ENCODE results near the gene KIF3B.

KIF3B gene

GRCh38 chr20:32233286-32233685, 44.2 kb upstream of the KIF3B start:
- no peak overlapping the region for H3K4me3 ChIP-seq (replicated peaks; ENCODE audit: insufficient read depth, low read length)
- no peak for DNase-seq (ENCODE audit: low read depth in 1 of 2, low spot score in 1 of 2)

GRCh38 chr20:32234135-32234808, 43.2 kb upstream of the KIF3B start:
- Histone ChIP-seq H3K4me3 (replicated peaks; ENCODE audit: insufficient read depth, low read length) (no peak overlapping the region), H3K27ac (replicated peaks) (peak overlapping the region; percentile 59), H3K27me3 (ENCODE audit: insufficient read depth, poor library complexity, severe bottlenecking) (no peaks in the 10 kb centered on the region)
- peak; percentile 15; the same call in 1 of the 2 replicates for TF ChIP-seq SPI1 (IDR thresholded peaks at IDR 0.05; ENCODE audit: borderline replicate concordance, low read depth)
- TF ChIP-seq CTCF (IDR thresholded peaks at IDR 0.05; ENCODE audit: insufficient read depth, low read length), result no peak
- peak; percentile 51 to 85 for DNase-seq (ENCODE audit: low read depth in 1 of 2, low spot score in 1 of 2)

More at GRCh38 chr20:32233286-32233685, 44.2 kb upstream of the KIF3B start:
- no peaks in the 10 kb centered on the region for H3K27me3 ChIP-seq (ENCODE audit: insufficient read depth, poor library complexity, severe bottlenecking)
- no peak for TF ChIP-seq CTCF (IDR thresholded peaks at IDR 0.05; ENCODE audit: insufficient read depth, low read length)
- TF ChIP-seq REST (IDR thresholded peaks at IDR 0.05; ENCODE audit: insufficient replicate concordance, low read depth), result no peak
- no peak for TF ChIP-seq POLR2AphosphoS5 (IDR thresholded peaks at IDR 0.05; ENCODE audit: low read depth)
- TF ChIP-seq GABPA (IDR thresholded peaks at IDR 0.05; ENCODE audit: low read depth), result no peak
- peak overlapping the region; percentile 59; the same call in 1 of the 2 replicates for H3K27ac ChIP-seq (replicated peaks)

- no peaks in the 10 kb centered on the region for H3K27me3 ChIP-seq (ENCODE audit: insufficient read depth, poor library complexity, severe bottlenecking)
- H3K27ac ChIP-seq (replicated peaks), result peak overlapping the region; percentile 13
- no peak overlapping the region for H3K4me3 ChIP-seq (replicated peaks; ENCODE audit: insufficient read depth, low read length)
- no peak for DNase-seq (ENCODE audit: low read depth in 1 of 2, low spot score in 1 of 2)
- TF ChIP-seq CTCF (IDR thresholded peaks at IDR 0.05; ENCODE audit: insufficient read depth, low read length) (no peak), REST (IDR thresholded peaks at IDR 0.05; ENCODE audit: insufficient replicate concordance, low read depth) (no peak), SPI1 (IDR thresholded peaks at IDR 0.05; ENCODE audit: borderline replicate concordance, low read depth) (no peak), GABPA (IDR thresholded peaks at IDR 0.05; ENCODE audit: low read depth) (no peak), POLR2AphosphoS5 (IDR thresholded peaks at IDR 0.05; ENCODE audit: low read depth) (0 out of 2 replicates have a peak, but pooled peaks have one; percentile 17)
These were observed 42.0 kb upstream of the KIF3B start for GRCh38 chr20:32235331-32236047.

Data from HL-60 (cell line).